ENCODE results near the gene PLEKHA1.

DNA sequence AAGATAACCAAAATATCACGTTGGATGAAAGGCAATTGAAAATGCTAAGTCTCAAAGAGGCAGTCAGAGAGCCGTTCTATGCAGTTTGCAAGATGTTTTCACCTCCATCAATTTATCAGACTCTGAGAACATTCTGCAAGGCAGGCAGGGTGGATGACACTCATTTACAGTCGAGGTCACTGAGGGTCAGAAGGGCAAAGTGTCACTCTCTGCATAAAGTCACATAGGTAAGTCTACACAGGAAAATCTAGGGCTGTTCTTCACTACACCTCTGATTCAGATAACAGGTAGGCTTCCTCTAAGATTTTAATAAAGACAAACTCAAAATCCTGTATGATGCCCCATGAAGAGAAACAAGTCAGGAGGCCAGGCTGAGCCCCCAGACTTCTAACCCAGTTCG is 1.4 kb upstream of the PLEKHA1 start:
- TF ChIP-seq, protein P1, sequence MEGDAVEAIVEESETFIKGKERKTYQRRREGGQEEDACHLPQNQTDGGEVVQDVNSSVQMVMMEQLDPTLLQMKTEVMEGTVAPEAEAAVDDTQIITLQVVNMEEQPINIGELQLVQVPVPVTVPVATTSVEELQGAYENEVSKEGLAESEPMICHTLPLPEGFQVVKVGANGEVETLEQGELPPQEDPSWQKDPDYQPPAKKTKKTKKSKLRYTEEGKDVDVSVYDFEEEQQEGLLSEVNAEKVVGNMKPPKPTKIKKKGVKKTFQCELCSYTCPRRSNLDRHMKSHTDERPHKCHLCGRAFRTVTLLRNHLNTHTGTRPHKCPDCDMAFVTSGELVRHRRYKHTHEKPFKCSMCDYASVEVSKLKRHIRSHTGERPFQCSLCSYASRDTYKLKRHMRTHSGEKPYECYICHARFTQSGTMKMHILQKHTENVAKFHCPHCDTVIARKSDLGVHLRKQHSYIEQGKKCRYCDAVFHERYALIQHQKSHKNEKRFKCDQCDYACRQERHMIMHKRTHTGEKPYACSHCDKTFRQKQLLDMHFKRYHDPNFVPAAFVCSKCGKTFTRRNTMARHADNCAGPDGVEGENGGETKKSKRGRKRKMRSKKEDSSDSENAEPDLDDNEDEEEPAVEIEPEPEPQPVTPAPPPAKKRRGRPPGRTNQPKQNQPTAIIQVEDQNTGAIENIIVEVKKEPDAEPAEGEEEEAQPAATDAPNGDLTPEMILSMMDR (IDR thresholded peaks at IDR 0.05) = no peak
- TF ChIP-seq POLR2A (IDR thresholded peaks at IDR 0.05) (no peak), POLR2AphosphoS5 (IDR thresholded peaks at IDR 0.05) (no peak), EP300 (IDR thresholded peaks at IDR 0.05) (no peak)

All from stomach (tissue), 4 donors.